IMR-90 (cell line): ENCODE measurements around the gene CENPT. TPM values are rescaled to one million over a fixed set of nuclear protein-coding genes. Genes with fewer than 3 reads are reported as not detected.
"Not testable (repeated sequence)": the region's sequence is repeated elsewhere in the genome, so short reads cannot be mapped to it uniquely, and the experiment has no call there.

Source experiments
- ATAC-seq: fragments of 200-7000 bp; cut with Tn5 transposase; 2 replicates; pipeline ENCODE4 v1.9.1; 2020; ENCODE audit warnings: low read depth, mild to moderate bottlenecking, moderate library complexity
- BruUV-seq: library from RNA; stranded (reverse); fragments of 400-500 nt; replicated peaks from 2 replicates; lab custom pipeline; 2021; lab: Mats Ljungman, UMichigan
- CTCF ChIA-PET: fragments of 300-600 bp; formaldehyde crosslinking; extraction: SDS; loops from one replicate; lab custom pipeline; 2021; ENCODE audit warnings: antibody characterized with exemption; lab: Yijun Ruan, JAX
- POLR2A ChIA-PET: fragments of 300-600 bp; sonication (Branson Sonifier 250); formaldehyde crosslinking; loops from one replicate; lab custom pipeline; 2022; ENCODE audit warnings: antibody characterized with exemption; ENCODE audit not compliant: unreplicated experiment; lab: Charles Lee
- DNase-seq: peaks from one replicate; pipeline ENCODE4 v3.0.0; 2013
- H2AFZ ChIP-seq: replicated peaks from 2 replicates; pipeline ENCODE3; 2013; ENCODE audit warnings: low read length, mild to moderate bottlenecking; ENCODE audit not compliant: poor library complexity
- H2AK5ac ChIP-seq: 2 replicates; pipeline ENCODE4 v1.6.1; 2013; ENCODE audit warnings: low read depth, low read length, inconsistent platforms
- H2AK9ac ChIP-seq: replicated peaks from 2 replicates; pipeline ENCODE3; 2013; ENCODE audit warnings: mild to moderate bottlenecking, low read depth, low read length, moderate library complexity; ENCODE audit not compliant: poor library complexity
- H2BK120ac ChIP-seq: 2 replicates; pipeline ENCODE4 v1.6.1; 2013; ENCODE audit warnings: low read depth, low read length, inconsistent platforms
- H2BK15ac ChIP-seq: 3 replicates; pipeline ENCODE4 v1.6.1; 2013; ENCODE audit warnings: low read depth, low read length, inconsistent platforms
- H2BK20ac ChIP-seq: 2 replicates; pipeline ENCODE4 v1.6.1; 2013; ENCODE audit warnings: low read depth, mild to moderate bottlenecking, inconsistent platforms, low read length, moderate library complexity
- H2BK5ac ChIP-seq: 2 replicates; pipeline ENCODE4 v1.6.1; 2013; ENCODE audit warnings: mild to moderate bottlenecking, low read depth, low read length, inconsistent platforms; ENCODE audit not compliant: poor library complexity, severe bottlenecking
- H3K14ac ChIP-seq: replicated peaks from 2 replicates; pipeline ENCODE4 v1.6.1; 2013; ENCODE audit warnings: low read depth, low read length, inconsistent platforms
- H3K18ac ChIP-seq: 2 replicates; pipeline ENCODE4 v1.6.1; 2013; ENCODE audit warnings: low read depth, low read length, control low read depth
- H3K23ac ChIP-seq: 2 replicates; pipeline ENCODE4 v1.6.1; 2013; ENCODE audit warnings: low read depth, low read length, inconsistent platforms
- H3K27ac ChIP-seq: 2 replicates; pipeline ENCODE4 v1.5.1; 2013; ENCODE audit warnings: mild to moderate bottlenecking, control low read depth, low read length; ENCODE audit not compliant: insufficient read depth
- H3K27me3 ChIP-seq: 2 replicates; pipeline ENCODE4 v1.6.1; 2013; ENCODE audit warnings: low read length; ENCODE audit not compliant: control insufficient read depth, insufficient read depth
- H3K36me3 ChIP-seq: 2 replicates; pipeline ENCODE4 v1.6.1; 2013; ENCODE audit warnings: low read length, mixed read lengths; ENCODE audit not compliant: control insufficient read depth, insufficient read depth
- H3K4ac ChIP-seq: 2 replicates; pipeline ENCODE4 v1.6.1; 2013; ENCODE audit warnings: low read depth, low read length, inconsistent platforms
- H3K4me1 ChIP-seq: 2 replicates; pipeline ENCODE4 v1.6.1; 2013; ENCODE audit warnings: low read length, mixed read lengths; ENCODE audit not compliant: control insufficient read depth, insufficient read depth
- H3K4me2 ChIP-seq: 2 replicates; pipeline ENCODE4 v1.6.1; 2013; ENCODE audit warnings: low read depth, mild to moderate bottlenecking, control low read depth, low read length, moderate library complexity
- H3K4me3 ChIP-seq: 2 replicates; pipeline ENCODE4 v1.5.1; 2013; ENCODE audit warnings: low read depth, mild to moderate bottlenecking, control low read depth, low read length, moderate library complexity; ENCODE audit not compliant: insufficient read depth
- H3K56ac ChIP-seq: 2 replicates; pipeline ENCODE4 v1.6.1; 2013; ENCODE audit warnings: low read length, inconsistent platforms; ENCODE audit not compliant: insufficient read depth; ENCODE audit errors: extremely low read depth
- H3K79me1 ChIP-seq, 2 experiments: 2 replicates each; pipeline ENCODE4 v1.6.1; 2013; ENCODE audit warnings: low read length in 2 of 2, inconsistent platforms in 1 of 2, low read depth in 1 of 2
- H3K9ac ChIP-seq: 2 replicates; pipeline ENCODE4 v1.6.1; 2013; ENCODE audit warnings: low read depth, low read length, control low read depth
- H3K9me1 ChIP-seq: 2 replicates; pipeline ENCODE4 v1.6.1; 2013; ENCODE audit warnings: low read length, inconsistent platforms; ENCODE audit not compliant: insufficient read depth
- H3K9me3 ChIP-seq: 2 replicates; pipeline ENCODE4 v1.6.1; 2013; ENCODE audit warnings: low read length; ENCODE audit not compliant: control insufficient read depth, insufficient read depth
- H4K20me1 ChIP-seq: 2 replicates; pipeline ENCODE4 v1.6.1; 2013; ENCODE audit warnings: low read length, inconsistent platforms; ENCODE audit not compliant: insufficient read depth
- H4K5ac ChIP-seq: 2 replicates; pipeline ENCODE4 v1.6.1; 2013; ENCODE audit warnings: mild to moderate bottlenecking, low read depth, low read length, control low read depth
- H4K8ac ChIP-seq, 2 experiments: 2 replicates each; pipeline ENCODE4 v1.6.1; 2013; ENCODE audit warnings: low read depth in 2 of 2, low read length in 2 of 2, control low read depth in 1 of 2, inconsistent platforms in 1 of 2
- H4K91ac ChIP-seq: 2 replicates; pipeline ENCODE4 v1.6.1; 2013; ENCODE audit warnings: low read depth, low read length, inconsistent platforms; ENCODE audit not compliant: insufficient read depth
- WGBS, 2 experiments: methylation state at CpG; one replicate each; pipeline versions ENCODE4 v1.1.5 to v1.1.7; 2013; ENCODE audit warnings: missing lambda C conversion rate in 2 of 2; ENCODE audit not compliant: insufficient read length in 1 of 2; ENCODE audit errors: extremely low coverage in 2 of 2; 5-methylcytosine and 5-hydroxymethylcytosine counted together
- dilution Hi-C: fragments of 300-500 bp; cut with HindIII; formaldehyde crosslinking; loops from one replicate; pipeline ENCODE4 v1.14.3; 2018; ENCODE audit warnings: low sequenced_read_pairs; ENCODE audit not compliant: unreplicated experiment
- in situ Hi-C: fragments of 300-500 bp; cut with MboI; formaldehyde crosslinking; loops from 3 replicates; pipeline ENCODE4 v1.14.3; 2019; ENCODE audit warnings: low sequenced_read_pairs, inconsistent platforms, mixed read lengths
- intact Hi-C: fragments of 100-400 bp; cut with micrococcal nuclease; formaldehyde crosslinking; loops from 2 replicates; pipeline ENCODE4 v1.10.0; 2022
- polyA plus RNA-seq, 3 experiments: library from polyadenylated mRNA; depleted of rRNA; stranded (reverse); fragments of >200 nt; gene quantifications; 2 replicates each; pipeline ENCODE4 v1.2.3, GENCODE V29; 2012; ENCODE audit warnings: low replicate concordance in 1 of 3
- total RNA-seq: library from RNA; depleted of rRNA; stranded (reverse); fragments of >200 nt; gene quantifications from 2 replicates; pipeline ENCODE4 v1.2.3, GENCODE V29; 2012

CENPT gene
- total and polyA plus RNA-seq, 2 of the 4 experiments (the other 2 are of a cell fraction), result 33.3 to 83.1 TPM

- POLR2A ChIA-PET, result not testable (repeated sequence)
Measured at GRCh38 chr16:67837190-67837589, 10.3 kb downstream of the CENPT start.

More at GRCh38 chr16:67837190-67837589, 10.3 kb downstream of the CENPT start:
- H3K14ac ChIP-seq, H2AK5ac ChIP-seq, H2BK20ac ChIP-seq, H3K4me1 ChIP-seq, H3K36me3 ChIP-seq, H4K91ac ChIP-seq, ATAC-seq, H3K27me3 ChIP-seq, H3K9me3 ChIP-seq, dilution Hi-C loops, H3K4ac ChIP-seq, H2BK5ac ChIP-seq, H3K4me3 ChIP-seq, DNase-seq, H2BK120ac ChIP-seq, H3K18ac ChIP-seq, H3K27ac ChIP-seq, H4K20me1 ChIP-seq, H3K23ac ChIP-seq, H3K4me2 ChIP-seq, H4K5ac ChIP-seq, H2BK15ac ChIP-seq, H3K56ac ChIP-seq, intact Hi-C loops, BruUV-seq, CTCF ChIA-PET, H4K8ac ChIP-seq, in situ Hi-C loops, H3K9ac ChIP-seq, H2AK9ac ChIP-seq: not testable (repeated sequence)
- peaks cover 11% of the 10 kb centered on the region; the same call in 1 of the 2 replicates for H3K9me1 ChIP-seq
- peaks cover 6 to 21% of the 10 kb centered on the region in 2 experiments; a peak in 3 of 4 replicates for H3K79me1 ChIP-seq
- peak overlapping the region; percentile 51 for H2AFZ ChIP-seq
- WGBS, 2 experiments, result 98% methylated on average over 7 of the region's 10 CpGs; no CpG with 5 or more reads in 1 of the 2 experiments
